GM23248 (cell line): ENCODE results near the gene MEIG1.

Experiments used
- EZH2 ChIP-seq: fragments of 200-600 bp; sonication (generic); IDR thresholded peaks from 2 replicates; pipeline ENCODE4 v1.6.1; 2018; ENCODE audit warnings: antibody characterized with exemption, mild to moderate bottlenecking; ENCODE audit not compliant: insufficient read depth, poor library complexity, severe bottlenecking
- EZH2phosphoT487 ChIP-seq: fragments of 200-600 bp; sonication (generic); IDR thresholded peaks from 2 replicates; pipeline ENCODE4 v1.6.1; 2018; ENCODE audit warnings: antibody characterized with exemption, moderate library complexity, mild to moderate bottlenecking, low read depth; ENCODE audit not compliant: insufficient read depth

DNA sequence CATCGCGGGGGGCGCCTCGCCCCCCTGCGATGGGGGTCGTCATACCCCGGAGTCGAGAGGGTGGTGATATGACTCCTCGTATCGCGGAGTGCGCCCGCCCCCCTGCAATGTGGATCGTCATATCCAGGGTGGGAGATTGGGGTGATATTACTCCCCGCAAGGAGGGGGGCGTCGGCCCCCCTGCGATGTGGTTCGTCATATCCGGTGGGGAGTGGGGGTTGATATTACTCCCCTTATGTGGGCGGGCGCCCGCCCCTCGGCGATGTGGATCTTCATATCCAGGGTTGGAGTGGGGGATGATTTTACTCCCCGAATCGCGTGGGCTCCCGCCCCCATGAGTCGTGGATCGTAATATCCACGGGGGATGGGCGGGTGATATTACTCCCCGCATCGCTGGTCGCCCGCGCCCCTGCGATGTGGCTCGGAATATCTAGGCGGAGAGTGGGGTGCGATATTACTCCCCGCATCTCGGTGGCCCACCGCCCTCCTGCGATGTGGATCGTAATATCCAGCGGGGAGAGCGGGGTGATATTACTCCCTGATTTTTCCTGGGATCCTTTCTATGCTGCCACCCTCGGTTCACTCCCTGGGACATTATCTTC lies 36.9 kb downstream of the MEIG1 start:
- TF ChIP-seq EZH2 (no peak), EZH2phosphoT487 (no peak)
